Measurements from ENCODE around the gene ZNF813. TPM values are rescaled to one million over a fixed set of nuclear protein-coding genes. Genes with fewer than 3 reads are reported as not detected.

ZNF813 gene
- total and polyA plus RNA-seq, 2 experiments from 2014 or later: 2.8 to 8.6 TPM

GRCh38 chr19:53540091-53540490 is 72.6 kb downstream of the ZNF813 start:
- no peaks in the 10 kb centered on the region for H3K27me3 ChIP-seq
- DNase-seq (ENCODE audit: low spot score): no peak
- no peak overlapping the region for H2AFZ ChIP-seq
- no peaks in the 10 kb centered on the region for H3K9me3 ChIP-seq (ENCODE audit: low read depth)
- no peak for TF ChIP-seq EZH2phosphoT487 (IDR thresholded peaks at IDR 0.05; ENCODE audit: low read depth, severe bottlenecking, unreplicated experiment)
- no peak for TF ChIP-seq EZH2 (IDR thresholded peaks at IDR 0.05; ENCODE audit: borderline replicate concordance)
- TF ChIP-seq CTCF (IDR thresholded peaks at IDR 0.05; ENCODE audit: poor library complexity): no peak
- no peaks in the 10 kb centered on the region for H4K20me1 ChIP-seq (ENCODE audit: insufficient read depth, poor library complexity, severe bottlenecking)
- peaks cover 6% of the 10 kb centered on the region for H3K4me1 ChIP-seq (ENCODE audit: insufficient read depth)
- H3K9me2 ChIP-seq (replicated peaks; ENCODE audit: insufficient read depth): no peaks in the 10 kb centered on the region
- H3K36me3 ChIP-seq (replicated peaks; ENCODE audit: insufficient read depth, low read depth): no peaks in the 10 kb centered on the region
- peaks cover 15% of the 10 kb centered on the region for H3K79me2 ChIP-seq
- no peak overlapping the region for H3K4me2 ChIP-seq
- no peak overlapping the region for H3K27ac ChIP-seq
- H3K4me3 ChIP-seq: no peak overlapping the region
- WGBS (ENCODE audit: low lambda C conversion rate, missing lambda C conversion rate): 61% methylated on average over 4 of the region's 4 CpGs

GRCh38 chr19:53541971-53542370 is 74.4 kb downstream of the ZNF813 start:
- no peaks in the 10 kb centered on the region for H4K20me1 ChIP-seq (ENCODE audit: insufficient read depth, poor library complexity, severe bottlenecking)
- H3K79me2 ChIP-seq: peaks cover 15% of the 10 kb centered on the region
- H3K27me3 ChIP-seq: no peaks in the 10 kb centered on the region
- H3K4me1 ChIP-seq (ENCODE audit: insufficient read depth): no peaks in the 10 kb centered on the region
- no peaks in the 10 kb centered on the region for H3K9me2 ChIP-seq (replicated peaks; ENCODE audit: insufficient read depth)
- no peaks in the 10 kb centered on the region for H3K9me3 ChIP-seq (ENCODE audit: low read depth)
- WGBS (ENCODE audit: low lambda C conversion rate, missing lambda C conversion rate): 93% methylated on average over 1 of the region's 1 CpG
- H3K4me2 ChIP-seq: no peak overlapping the region
- H3K27ac ChIP-seq: no peak overlapping the region
- TF ChIP-seq EZH2phosphoT487 (IDR thresholded peaks at IDR 0.05; ENCODE audit: low read depth, severe bottlenecking, unreplicated experiment) (no peak), CTCF (IDR thresholded peaks at IDR 0.05; ENCODE audit: poor library complexity) (no peak), EZH2 (IDR thresholded peaks at IDR 0.05; ENCODE audit: borderline replicate concordance) (no peak)
- DNase-seq (ENCODE audit: low spot score): no peak
- H3K36me3 ChIP-seq (replicated peaks; ENCODE audit: insufficient read depth, low read depth): no peaks in the 10 kb centered on the region
- H3K4me3 ChIP-seq: no peak overlapping the region
- no peak overlapping the region for H2AFZ ChIP-seq

GRCh38 chr19:53545271-53546065 is 77.9 kb downstream of the ZNF813 start:
- no peak overlapping the region for H2AFZ ChIP-seq
- H3K4me1 ChIP-seq (ENCODE audit: insufficient read depth): no peaks in the 10 kb centered on the region
- H3K4me3 ChIP-seq: no peak overlapping the region
- peak; percentile 42 for DNase-seq (ENCODE audit: low spot score)
- no peaks in the 10 kb centered on the region for H3K9me3 ChIP-seq (ENCODE audit: low read depth)
- no peaks in the 10 kb centered on the region for H3K27me3 ChIP-seq
- H3K27ac ChIP-seq: peak overlapping the region; percentile 78
- WGBS (ENCODE audit: low lambda C conversion rate, missing lambda C conversion rate): 81% methylated on average over 25 of the region's 25 CpGs
- no peak overlapping the region for H3K4me2 ChIP-seq
- H4K20me1 ChIP-seq (ENCODE audit: insufficient read depth, poor library complexity, severe bottlenecking): no peaks in the 10 kb centered on the region
- H3K79me2 ChIP-seq: peaks cover 31% of the 10 kb centered on the region
- TF ChIP-seq EZH2 (IDR thresholded peaks at IDR 0.05; ENCODE audit: borderline replicate concordance) (no peak), CTCF (IDR thresholded peaks at IDR 0.05; ENCODE audit: poor library complexity) (no peak), EZH2phosphoT487 (IDR thresholded peaks at IDR 0.05; ENCODE audit: low read depth, severe bottlenecking, unreplicated experiment) (no peak)
- H3K9me2 ChIP-seq (replicated peaks; ENCODE audit: insufficient read depth): no peaks in the 10 kb centered on the region
- no peaks in the 10 kb centered on the region for H3K36me3 ChIP-seq (replicated peaks; ENCODE audit: insufficient read depth, low read depth)

Other genes with a start within 250 kb of the ZNF813 start
- gene ZNF677, start 212.9 kb upstream of the ZNF813 start, total RNA-seq: 37.8 and 40.6 TPM in 2 replicates
- gene ZNF677, start 212.9 kb upstream of the ZNF813 start, polyA plus RNA-seq: 18.7 and 21.2 TPM in 2 replicates
- gene VN1R2, start 209.4 kb upstream of the ZNF813 start, total RNA-seq: not detected in 2 replicates
- gene VN1R2, start 209.4 kb upstream of the ZNF813 start, polyA plus RNA-seq: 0.65 TPM in 1 of 2 replicates, not detected in the other
- gene VN1R4, start 200.0 kb upstream of the ZNF813 start, total RNA-seq: not detected in 2 replicates
- not detected in 2 replicates for gene VN1R4, start 200.0 kb upstream of the ZNF813 start, polyA plus RNA-seq
- 5.8 and 6.1 TPM in 2 replicates for gene ZNF845, start 134.0 kb upstream of the ZNF813 start, total RNA-seq
- 1.6 and 1.7 TPM in 2 replicates for gene ZNF845, start 134.0 kb upstream of the ZNF813 start, polyA plus RNA-seq
- 12.2 and 14.2 TPM in 2 replicates for gene ZNF525, start 102.0 kb upstream of the ZNF813 start, total RNA-seq
- 3.8 and 4.5 TPM in 2 replicates for gene ZNF525, start 102.0 kb upstream of the ZNF813 start, polyA plus RNA-seq
- 16.4 and 24.5 TPM in 2 replicates for gene ZNF765, start 72.6 kb upstream of the ZNF813 start, total RNA-seq
- gene ZNF765, start 72.6 kb upstream of the ZNF813 start, polyA plus RNA-seq: 9.3 and 12.7 TPM in 2 replicates
- gene ZNF761, start 35.7 kb upstream of the ZNF813 start, total RNA-seq: 27.7 and 28.1 TPM in 2 replicates
- gene ZNF761, start 35.7 kb upstream of the ZNF813 start, polyA plus RNA-seq: 11.5 and 13.5 TPM in 2 replicates
- gene ZNF331, start 70.4 kb downstream of the ZNF813 start, total RNA-seq: 12.8 and 15.6 TPM in 2 replicates
- gene ZNF331, start 70.4 kb downstream of the ZNF813 start, polyA plus RNA-seq: 12.3 and 13.5 TPM in 2 replicates
- gene DPRX, start 164.3 kb downstream of the ZNF813 start, total RNA-seq: not detected in 2 replicates
- gene DPRX, start 164.3 kb downstream of the ZNF813 start, polyA plus RNA-seq: not detected in 2 replicates